K562 (cell line): ENCODE measurements around the gene MAP3K4. TPM values are rescaled to one million over a fixed set of nuclear protein-coding genes. Genes with fewer than 3 reads are reported as not detected.

Experiments
- HDAC2 ChIP-seq: fragments of 450-650 bp; IDR thresholded peaks from 2 replicates; pipeline ENCODE4 v1.6.1; 2016; ENCODE audit warnings: mild to moderate bottlenecking
- ILF3 ChIP-seq: fragments of 450-650 bp; IDR thresholded peaks from 2 replicates; pipeline ENCODE4 v1.6.1; 2018; ENCODE audit warnings: antibody characterized with exemption, mild to moderate bottlenecking, moderate library complexity, borderline replicate concordance
- KLF16 ChIP-seq: IDR thresholded peaks from 2 replicates; pipeline ENCODE4 v1.6.1; 2016; ENCODE audit warnings: antibody characterized with exemption
- MYBL2 ChIP-seq, 2 experiments: fragments of 450-650 bp in 1 of 2; sonication (generic) in 1 of 2; formaldehyde crosslinking in 1 of 2; IDR thresholded peaks; 2 replicates each; pipeline versions ENCODE4 v1.6.1 to v1.8.1; 2017 to 2022; ENCODE audit warnings: borderline replicate concordance in 1 of 2, inconsistent platforms in 1 of 2, low read depth in 1 of 2, mild to moderate bottlenecking in 1 of 2, missing genetic modification reagents in 1 of 2, moderate library complexity in 1 of 2
- NFE2 ChIP-seq: IDR thresholded peaks from 2 replicates; pipeline ENCODE4 v1.6.1; 2014; ENCODE audit warnings: antibody characterized with exemption, low read depth
- NFIC ChIP-seq: fragments of 450-650 bp; IDR thresholded peaks from 2 replicates; pipeline ENCODE4 v1.6.1; 2017; ENCODE audit warnings: mild to moderate bottlenecking, inconsistent platforms
- NR4A1 ChIP-seq, 2 experiments: fragments of 250-450 bp in 1 of 2; fragments of 450-650 bp in 1 of 2; sonication (Bioruptor Pico) in 1 of 2; IDR thresholded peaks; 2 replicates each; pipeline versions ENCODE4 v1.4.0 to v1.6.1; 2016 to 2020; ENCODE audit warnings: mild to moderate bottlenecking in 2 of 2, missing compliant biosample characterization in 1 of 2, missing genetic modification characterization in 1 of 2, moderate library complexity in 1 of 2
- PTBP1 ChIP-seq: fragments of 200-400 bp; formaldehyde crosslinking; IDR thresholded peaks from 2 replicates; pipeline ENCODE4 v1.6.1; 2017; ENCODE audit warnings: low read depth, low read length
- SMARCA5 ChIP-seq: fragments of 450-650 bp; IDR thresholded peaks from 2 replicates; pipeline ENCODE4 v1.6.1; 2016
- SP1 ChIP-seq: sonication (generic); formaldehyde crosslinking; IDR thresholded peaks from 2 replicates; pipeline ENCODE4 v1.8.1; 2022; ENCODE audit warnings: mild to moderate bottlenecking, missing genetic modification reagents
- SRSF1 ChIP-seq: fragments of 200-400 bp; formaldehyde crosslinking; IDR thresholded peaks from 2 replicates; pipeline ENCODE4 v1.6.1; 2017; ENCODE audit warnings: mild to moderate bottlenecking, low read depth, low read length, moderate library complexity
- TAF7 ChIP-seq: fragments of 450-650 bp; IDR thresholded peaks from 2 replicates; pipeline ENCODE4 v1.6.1; 2016; ENCODE audit warnings: missing genetic modification characterization, missing compliant biosample characterization
- ZKSCAN3 ChIP-seq: fragments of 250-450 bp; sonication (Bioruptor Pico); IDR thresholded peaks from 2 replicates; pipeline ENCODE4 v1.4.0; 2020
- ZNF507 ChIP-seq: conservative IDR thresholded peaks from 2 replicates; pipeline ENCODE4 v1.6.1; 2017; ENCODE audit warnings: missing genetic modification characterization, missing compliant biosample characterization
- polyA plus RNA-seq, 8 experiments: library from polyadenylated mRNA; depleted of rRNA in 4 of 8; stranded (reverse) in 5 of 8; unstranded in 3 of 8; fragments of >200 nt; fragmentation: Nextera tagmentation in 2 of 8; fragmentation: Illumina TruSeq in 1 of 8; extraction: Ambion mirVana in 2 of 8; extraction: Trizol in 1 of 8; gene quantifications; 2 replicates each; pipeline versions ENCODE4 v1.2.1 to v1.2.3, GENCODE V29; 2011 to 2014; ENCODE audit warnings: inconsistent platforms in 1 of 8, missing spikeins in 1 of 8
- total RNA-seq, 7 experiments: library from RNA; depleted of rRNA in 6 of 7; stranded (reverse); fragments of >200 nt in 6 of 7; fragmentation: Illumina TruSeq in 2 of 7; extraction: Trizol in 2 of 7; gene quantifications; 2 replicates each; pipeline versions ENCODE4 v1.2.1 to v1.2.3, GENCODE V29; 2011 to 2021; ENCODE audit warnings: low replicate concordance in 1 of 7
- TF ChIP-seq, protein P1 (sequence below): fragments of 250-450 bp; sonication (Bioruptor Pico); IDR thresholded peaks from 2 replicates; pipeline ENCODE4 v1.4.0; 2020
- TF ChIP-seq, protein P2 (sequence below): fragments of 250-450 bp; sonication (Bioruptor Pico); IDR thresholded peaks from 2 replicates; pipeline ENCODE4 v1.4.0; 2020; ENCODE audit warnings: mild to moderate bottlenecking, moderate library complexity
- TF ChIP-seq, protein P3 (sequence below): IDR thresholded peaks from 2 replicates; pipeline ENCODE4 v1.6.1; 2016; ENCODE audit warnings: missing genetic modification characterization, missing compliant biosample characterization

The MAP3K4 gene
- total and polyA plus RNA-seq, 9 of the 15 experiments (the other 6 are each of a cell fraction or from before 2014, with no cell fraction given), result 21.0 to 77.2 (median 48.9) TPM

DNA sequence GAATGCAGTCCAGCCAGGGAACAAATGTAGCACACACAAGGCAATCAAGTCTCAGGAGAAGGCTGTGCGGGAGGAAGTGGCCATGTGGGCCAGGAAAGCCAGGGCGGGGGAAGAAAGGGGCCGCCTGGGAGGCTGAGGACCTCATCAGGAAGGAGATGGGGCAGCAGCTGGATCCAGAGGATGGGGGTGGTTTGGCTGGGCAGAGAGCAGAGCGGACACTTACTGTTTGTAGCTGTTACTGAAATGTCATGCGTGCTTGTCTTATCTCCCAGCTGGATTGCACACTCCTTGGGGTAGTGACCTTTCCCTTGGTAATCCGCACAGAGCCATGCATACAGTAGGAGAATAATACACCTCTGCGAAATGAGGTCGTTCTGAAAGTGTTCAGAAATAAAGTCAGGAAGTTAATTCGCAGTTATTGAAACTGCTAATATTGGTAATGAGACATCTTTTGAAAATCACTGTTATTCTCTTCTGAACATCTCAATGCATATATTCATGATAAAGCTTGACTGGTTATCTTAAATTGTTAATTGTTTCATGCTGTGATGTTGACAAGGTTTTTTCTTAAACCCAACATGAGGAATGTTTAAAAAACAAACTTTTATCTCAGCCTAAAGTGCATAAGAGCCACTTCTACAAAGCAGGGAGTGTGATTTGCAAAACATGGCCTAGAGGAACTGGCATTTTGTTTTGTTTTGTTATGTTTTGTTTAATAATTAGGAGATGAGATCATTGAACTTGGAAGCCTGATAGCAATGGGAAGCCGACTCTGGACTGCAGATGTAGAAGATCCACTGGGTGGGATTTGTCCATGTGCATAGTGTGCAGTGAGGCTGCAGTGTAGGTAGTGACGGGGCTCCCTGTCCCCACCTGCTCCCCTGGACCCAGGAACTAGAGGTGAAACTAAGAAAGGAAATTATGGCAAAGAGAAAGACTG, 18.0 kb upstream of the MAP3K4 start (continued):
- TF ChIP-seq, protein P1, sequence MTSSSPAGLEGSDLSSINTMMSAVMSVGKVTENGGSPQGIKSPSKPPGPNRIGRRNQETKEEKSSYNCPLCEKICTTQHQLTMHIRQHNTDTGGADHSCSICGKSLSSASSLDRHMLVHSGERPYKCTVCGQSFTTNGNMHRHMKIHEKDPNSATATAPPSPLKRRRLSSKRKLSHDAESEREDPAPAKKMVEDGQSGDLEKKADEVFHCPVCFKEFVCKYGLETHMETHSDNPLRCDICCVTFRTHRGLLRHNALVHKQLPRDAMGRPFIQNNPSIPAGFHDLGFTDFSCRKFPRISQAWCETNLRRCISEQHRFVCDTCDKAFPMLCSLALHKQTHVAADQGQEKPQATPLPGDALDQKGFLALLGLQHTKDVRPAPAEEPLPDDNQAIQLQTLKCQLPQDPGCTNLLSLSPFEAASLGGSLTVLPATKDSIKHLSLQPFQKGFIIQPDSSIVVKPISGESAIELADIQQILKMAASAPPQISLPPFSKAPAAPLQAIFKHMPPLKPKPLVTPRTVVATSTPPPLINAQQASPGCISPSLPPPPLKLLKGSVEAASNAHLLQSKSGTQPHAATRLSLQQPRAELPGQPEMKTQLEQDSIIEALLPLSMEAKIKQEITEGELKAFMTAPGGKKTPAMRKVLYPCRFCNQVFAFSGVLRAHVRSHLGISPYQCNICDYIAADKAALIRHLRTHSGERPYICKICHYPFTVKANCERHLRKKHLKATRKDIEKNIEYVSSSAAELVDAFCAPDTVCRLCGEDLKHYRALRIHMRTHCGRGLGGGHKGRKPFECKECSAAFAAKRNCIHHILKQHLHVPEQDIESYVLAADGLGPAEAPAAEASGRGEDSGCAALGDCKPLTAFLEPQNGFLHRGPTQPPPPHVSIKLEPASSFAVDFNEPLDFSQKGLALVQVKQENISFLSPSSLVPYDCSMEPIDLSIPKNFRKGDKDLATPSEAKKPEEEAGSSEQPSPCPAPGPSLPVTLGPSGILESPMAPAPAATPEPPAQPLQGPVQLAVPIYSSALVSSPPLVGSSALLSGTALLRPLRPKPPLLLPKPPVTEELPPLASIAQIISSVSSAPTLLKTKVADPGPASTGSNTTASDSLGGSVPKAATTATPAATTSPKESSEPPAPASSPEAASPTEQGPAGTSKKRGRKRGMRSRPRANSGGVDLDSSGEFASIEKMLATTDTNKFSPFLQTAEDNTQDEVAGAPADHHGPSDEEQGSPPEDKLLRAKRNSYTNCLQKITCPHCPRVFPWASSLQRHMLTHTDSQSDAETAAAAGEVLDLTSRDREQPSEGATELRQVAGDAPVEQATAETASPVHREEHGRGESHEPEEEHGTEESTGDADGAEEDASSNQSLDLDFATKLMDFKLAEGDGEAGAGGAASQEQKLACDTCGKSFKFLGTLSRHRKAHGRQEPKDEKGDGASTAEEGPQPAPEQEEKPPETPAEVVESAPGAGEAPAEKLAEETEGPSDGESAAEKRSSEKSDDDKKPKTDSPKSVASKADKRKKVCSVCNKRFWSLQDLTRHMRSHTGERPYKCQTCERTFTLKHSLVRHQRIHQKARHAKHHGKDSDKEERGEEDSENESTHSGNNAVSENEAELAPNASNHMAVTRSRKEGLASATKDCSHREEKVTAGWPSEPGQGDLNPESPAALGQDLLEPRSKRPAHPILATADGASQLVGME, result no peak
- TF ChIP-seq SMARCA5, result no peak
- TF ChIP-seq, protein P2, sequence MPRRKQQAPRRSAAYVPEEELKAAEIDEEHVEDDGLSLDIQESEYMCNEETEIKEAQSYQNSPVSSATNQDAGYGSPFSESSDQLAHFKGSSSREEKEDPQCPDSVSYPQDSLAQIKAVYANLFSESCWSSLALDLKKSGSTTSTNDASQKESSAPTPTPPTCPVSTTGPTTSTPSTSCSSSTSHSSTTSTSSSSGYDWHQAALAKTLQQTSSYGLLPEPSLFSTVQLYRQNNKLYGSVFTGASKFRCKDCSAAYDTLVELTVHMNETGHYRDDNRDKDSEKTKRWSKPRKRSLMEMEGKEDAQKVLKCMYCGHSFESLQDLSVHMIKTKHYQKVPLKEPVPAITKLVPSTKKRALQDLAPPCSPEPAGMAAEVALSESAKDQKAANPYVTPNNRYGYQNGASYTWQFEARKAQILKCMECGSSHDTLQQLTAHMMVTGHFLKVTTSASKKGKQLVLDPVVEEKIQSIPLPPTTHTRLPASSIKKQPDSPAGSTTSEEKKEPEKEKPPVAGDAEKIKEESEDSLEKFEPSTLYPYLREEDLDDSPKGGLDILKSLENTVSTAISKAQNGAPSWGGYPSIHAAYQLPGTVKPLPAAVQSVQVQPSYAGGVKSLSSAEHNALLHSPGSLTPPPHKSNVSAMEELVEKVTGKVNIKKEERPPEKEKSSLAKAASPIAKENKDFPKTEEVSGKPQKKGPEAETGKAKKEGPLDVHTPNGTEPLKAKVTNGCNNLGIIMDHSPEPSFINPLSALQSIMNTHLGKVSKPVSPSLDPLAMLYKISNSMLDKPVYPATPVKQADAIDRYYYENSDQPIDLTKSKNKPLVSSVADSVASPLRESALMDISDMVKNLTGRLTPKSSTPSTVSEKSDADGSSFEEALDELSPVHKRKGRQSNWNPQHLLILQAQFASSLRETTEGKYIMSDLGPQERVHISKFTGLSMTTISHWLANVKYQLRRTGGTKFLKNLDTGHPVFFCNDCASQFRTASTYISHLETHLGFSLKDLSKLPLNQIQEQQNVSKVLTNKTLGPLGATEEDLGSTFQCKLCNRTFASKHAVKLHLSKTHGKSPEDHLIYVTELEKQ (CRISPR knock-in tag), result no peak
- TF ChIP-seq NR4A1 (CRISPR knock-in tag; IDR thresholded peaks at IDR 0.05), result no peak
- TF ChIP-seq NR4A1 (tag; IDR thresholded peaks at IDR 0.05), result no peak
- TF ChIP-seq PTBP1, result no peak
- TF ChIP-seq SRSF1, result no peak
- no peak for TF ChIP-seq KLF16
- no peak for TF ChIP-seq ILF3
- no peak for TF ChIP-seq HDAC2
- TF ChIP-seq NFE2, result no peak
- no peak for TF ChIP-seq ZKSCAN3
- TF ChIP-seq MYBL2 (IDR thresholded peaks at IDR 0.05; ENCODE audit: low read depth), result no peak
- no peak for TF ChIP-seq MYBL2 (CRISPR knock-in tag; IDR thresholded peaks at IDR 0.05; ENCODE audit: borderline replicate concordance)
- no peak for TF ChIP-seq ZNF507 (tag)
- no peak for TF ChIP-seq TAF7
- TF ChIP-seq NFIC, result no peak
- no peak for TF ChIP-seq SP1 (CRISPR knock-in tag)
- TF ChIP-seq, protein P3, sequence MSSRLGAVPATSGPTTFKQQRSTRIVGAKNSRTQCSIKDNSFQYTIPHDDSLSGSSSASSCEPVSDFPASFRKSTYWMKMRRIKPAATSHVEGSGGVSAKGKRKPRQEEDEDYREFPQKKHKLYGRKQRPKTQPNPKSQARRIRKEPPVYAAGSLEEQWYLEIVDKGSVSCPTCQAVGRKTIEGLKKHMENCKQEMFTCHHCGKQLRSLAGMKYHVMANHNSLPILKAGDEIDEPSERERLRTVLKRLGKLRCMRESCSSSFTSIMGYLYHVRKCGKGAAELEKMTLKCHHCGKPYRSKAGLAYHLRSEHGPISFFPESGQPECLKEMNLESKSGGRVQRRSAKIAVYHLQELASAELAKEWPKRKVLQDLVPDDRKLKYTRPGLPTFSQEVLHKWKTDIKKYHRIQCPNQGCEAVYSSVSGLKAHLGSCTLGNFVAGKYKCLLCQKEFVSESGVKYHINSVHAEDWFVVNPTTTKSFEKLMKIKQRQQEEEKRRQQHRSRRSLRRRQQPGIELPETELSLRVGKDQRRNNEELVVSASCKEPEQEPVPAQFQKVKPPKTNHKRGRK (tag), result no peak
